Tibial nerve (tissue), 3 donors: ENCODE data around the gene HCFC1.

Experiments used
- POLR2A ChIP-seq, 2 donors: fragments of 450-650 bp; IDR thresholded peaks; one replicate each; pipeline ENCODE4 v1.6.1; 2017; ENCODE audit warnings: antibody characterized with exemption in 2 of 2, mild to moderate bottlenecking in 2 of 2, moderate library complexity in 2 of 2
- TF ChIP-seq, protein P1 (sequence below), 5 experiments: fragments of 200-600 bp in 3 of 5; fragments of 450-650 bp in 2 of 5; sonication (generic) in 3 of 5; IDR thresholded peaks; one replicate each; pipeline ENCODE4 v1.5.1; 2016 to 2019; ENCODE audit warnings: antibody characterized with exemption in 5 of 5, mild to moderate bottlenecking in 3 of 5, moderate library complexity in 2 of 5

DNA sequence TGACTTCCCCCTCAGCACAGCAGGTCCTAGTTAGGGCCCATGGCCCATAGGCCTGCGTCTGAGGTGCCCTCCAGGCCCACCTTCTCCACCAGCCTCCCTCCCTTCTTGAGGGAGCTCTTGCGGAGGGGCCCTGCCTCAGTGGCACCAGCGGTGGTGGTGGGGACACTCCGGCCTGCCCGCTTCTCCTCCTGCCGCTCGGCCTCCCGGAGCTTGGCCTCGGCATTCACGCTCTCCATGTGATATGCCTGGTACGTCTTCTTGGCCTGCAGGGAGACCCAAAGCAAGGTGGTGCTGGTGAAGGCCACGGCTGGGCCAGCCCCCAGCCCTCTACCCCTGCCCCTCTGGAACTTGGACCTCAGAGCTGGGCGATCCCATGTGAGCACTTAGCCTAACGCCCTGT is 51.1 kb downstream of the HCFC1 start:
- TF ChIP-seq, protein P1, sequence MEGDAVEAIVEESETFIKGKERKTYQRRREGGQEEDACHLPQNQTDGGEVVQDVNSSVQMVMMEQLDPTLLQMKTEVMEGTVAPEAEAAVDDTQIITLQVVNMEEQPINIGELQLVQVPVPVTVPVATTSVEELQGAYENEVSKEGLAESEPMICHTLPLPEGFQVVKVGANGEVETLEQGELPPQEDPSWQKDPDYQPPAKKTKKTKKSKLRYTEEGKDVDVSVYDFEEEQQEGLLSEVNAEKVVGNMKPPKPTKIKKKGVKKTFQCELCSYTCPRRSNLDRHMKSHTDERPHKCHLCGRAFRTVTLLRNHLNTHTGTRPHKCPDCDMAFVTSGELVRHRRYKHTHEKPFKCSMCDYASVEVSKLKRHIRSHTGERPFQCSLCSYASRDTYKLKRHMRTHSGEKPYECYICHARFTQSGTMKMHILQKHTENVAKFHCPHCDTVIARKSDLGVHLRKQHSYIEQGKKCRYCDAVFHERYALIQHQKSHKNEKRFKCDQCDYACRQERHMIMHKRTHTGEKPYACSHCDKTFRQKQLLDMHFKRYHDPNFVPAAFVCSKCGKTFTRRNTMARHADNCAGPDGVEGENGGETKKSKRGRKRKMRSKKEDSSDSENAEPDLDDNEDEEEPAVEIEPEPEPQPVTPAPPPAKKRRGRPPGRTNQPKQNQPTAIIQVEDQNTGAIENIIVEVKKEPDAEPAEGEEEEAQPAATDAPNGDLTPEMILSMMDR (IDR thresholded peaks at IDR 0.05): no peak
- TF ChIP-seq POLR2A (IDR thresholded peaks at IDR 0.05): no peak
